ENCODE results near the gene ARF1. TPM values are rescaled to one million over a fixed set of nuclear protein-coding genes. Genes with fewer than 3 reads are reported as not detected.

The ARF1 gene
- polyA plus RNA-seq, 3 donors = 580 to 789 (median 603) TPM

DNA sequence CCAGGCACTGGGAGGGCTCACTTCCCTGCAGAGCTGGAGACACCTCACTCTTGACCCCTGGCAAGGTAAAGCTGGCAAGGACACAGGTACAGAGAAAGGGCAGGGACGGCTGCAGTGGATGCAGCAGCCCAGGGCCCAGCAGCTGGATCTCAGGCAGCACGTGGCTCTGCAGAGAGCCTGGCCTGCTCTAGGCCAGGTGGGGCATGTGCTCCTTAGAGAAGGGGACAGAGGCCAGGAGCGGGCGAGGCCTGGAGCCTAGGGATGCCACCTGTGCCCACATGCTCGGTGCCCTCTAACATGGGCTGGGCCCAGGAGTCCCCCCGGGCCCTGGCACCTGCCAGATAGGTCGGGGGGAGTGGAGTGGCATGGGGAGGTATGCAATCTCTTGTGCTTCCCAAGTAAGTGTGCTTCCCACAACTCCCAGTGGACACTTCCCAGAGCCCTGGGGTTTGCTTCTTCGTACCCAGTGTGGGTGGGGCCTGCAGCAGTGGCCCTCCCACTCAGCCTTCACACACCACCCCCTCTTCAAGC, 45.7 kb upstream of the ARF1 start:
- Mint-ChIP-seq H3K36me3 (no peaks in the 10 kb centered on the region), H3K4me1 (no peaks in the 10 kb centered on the region), H3K9me3 (peaks cover 0 to 7% (median 2%) of the 10 kb centered on the region in 7 donors), H3K27ac (no peak overlapping the region), H3K4me3 (no peak overlapping the region), H3K27me3 (ENCODE audit: low read depth in 3 of 3) (peaks cover 36 to 49% (median 42%) of the 10 kb centered on the region in 3 donors)
- Histone ChIP-seq H3K4me3 (replicated peaks in 1 of 3; ENCODE audit: low read depth in 2 of 3, low read length in 3 of 3) (no peak overlapping the region), H3K9ac (ENCODE audit: insufficient read depth, low read length, poor library complexity, severe bottlenecking) (no peak overlapping the region), H4K20me1 (ENCODE audit: insufficient read depth, low read length) (no peaks in the 10 kb centered on the region), H3K36me3 (replicated peaks in 1 of 2; ENCODE audit: control insufficient read depth in 1 of 2, insufficient read depth in 2 of 2, low read length in 2 of 2) (no peaks in the 10 kb centered on the region), H3K27ac (ENCODE audit: low read depth in 1 of 2, low read length in 2 of 2) (no peak overlapping the region), H3K9me3 (replicated peaks in 1 of 2; ENCODE audit: control insufficient read depth in 1 of 2, insufficient read depth in 1 of 2, low read length in 2 of 2) (peaks cover 0 to 7% of the 10 kb centered on the region in 2 donors), H3K4me2 (replicated peaks; ENCODE audit: extremely low read depth, low read length, poor library complexity, severe bottlenecking) (no peak overlapping the region), H2AFZ (ENCODE audit: insufficient read depth, low read depth, low read length, poor library complexity, severe bottlenecking) (no peak overlapping the region), H3K79me2 (ENCODE audit: insufficient read depth, low read length) (no peaks in the 10 kb centered on the region), H3K4me1 (ENCODE audit: control insufficient read depth in 1 of 2, insufficient read depth in 2 of 2, low read length in 2 of 2) (no peaks in the 10 kb centered on the region), H3K27me3 (ENCODE audit: control insufficient read depth in 2 of 2, insufficient read depth in 2 of 2, low read length in 2 of 2) (peaks cover 11 to 45% of the 10 kb centered on the region in 2 donors)
- intact Hi-C loops (cut with micrococcal nuclease) = no loop called here
- no peak for DNase-seq
- 100% methylated on average over 8 of the region's 8 CpGs for WGBS (ENCODE audit: insufficient coverage)
- TF ChIP-seq, protein P1, sequence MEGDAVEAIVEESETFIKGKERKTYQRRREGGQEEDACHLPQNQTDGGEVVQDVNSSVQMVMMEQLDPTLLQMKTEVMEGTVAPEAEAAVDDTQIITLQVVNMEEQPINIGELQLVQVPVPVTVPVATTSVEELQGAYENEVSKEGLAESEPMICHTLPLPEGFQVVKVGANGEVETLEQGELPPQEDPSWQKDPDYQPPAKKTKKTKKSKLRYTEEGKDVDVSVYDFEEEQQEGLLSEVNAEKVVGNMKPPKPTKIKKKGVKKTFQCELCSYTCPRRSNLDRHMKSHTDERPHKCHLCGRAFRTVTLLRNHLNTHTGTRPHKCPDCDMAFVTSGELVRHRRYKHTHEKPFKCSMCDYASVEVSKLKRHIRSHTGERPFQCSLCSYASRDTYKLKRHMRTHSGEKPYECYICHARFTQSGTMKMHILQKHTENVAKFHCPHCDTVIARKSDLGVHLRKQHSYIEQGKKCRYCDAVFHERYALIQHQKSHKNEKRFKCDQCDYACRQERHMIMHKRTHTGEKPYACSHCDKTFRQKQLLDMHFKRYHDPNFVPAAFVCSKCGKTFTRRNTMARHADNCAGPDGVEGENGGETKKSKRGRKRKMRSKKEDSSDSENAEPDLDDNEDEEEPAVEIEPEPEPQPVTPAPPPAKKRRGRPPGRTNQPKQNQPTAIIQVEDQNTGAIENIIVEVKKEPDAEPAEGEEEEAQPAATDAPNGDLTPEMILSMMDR (IDR thresholded peaks at IDR 0.05) = no peak

DNA sequence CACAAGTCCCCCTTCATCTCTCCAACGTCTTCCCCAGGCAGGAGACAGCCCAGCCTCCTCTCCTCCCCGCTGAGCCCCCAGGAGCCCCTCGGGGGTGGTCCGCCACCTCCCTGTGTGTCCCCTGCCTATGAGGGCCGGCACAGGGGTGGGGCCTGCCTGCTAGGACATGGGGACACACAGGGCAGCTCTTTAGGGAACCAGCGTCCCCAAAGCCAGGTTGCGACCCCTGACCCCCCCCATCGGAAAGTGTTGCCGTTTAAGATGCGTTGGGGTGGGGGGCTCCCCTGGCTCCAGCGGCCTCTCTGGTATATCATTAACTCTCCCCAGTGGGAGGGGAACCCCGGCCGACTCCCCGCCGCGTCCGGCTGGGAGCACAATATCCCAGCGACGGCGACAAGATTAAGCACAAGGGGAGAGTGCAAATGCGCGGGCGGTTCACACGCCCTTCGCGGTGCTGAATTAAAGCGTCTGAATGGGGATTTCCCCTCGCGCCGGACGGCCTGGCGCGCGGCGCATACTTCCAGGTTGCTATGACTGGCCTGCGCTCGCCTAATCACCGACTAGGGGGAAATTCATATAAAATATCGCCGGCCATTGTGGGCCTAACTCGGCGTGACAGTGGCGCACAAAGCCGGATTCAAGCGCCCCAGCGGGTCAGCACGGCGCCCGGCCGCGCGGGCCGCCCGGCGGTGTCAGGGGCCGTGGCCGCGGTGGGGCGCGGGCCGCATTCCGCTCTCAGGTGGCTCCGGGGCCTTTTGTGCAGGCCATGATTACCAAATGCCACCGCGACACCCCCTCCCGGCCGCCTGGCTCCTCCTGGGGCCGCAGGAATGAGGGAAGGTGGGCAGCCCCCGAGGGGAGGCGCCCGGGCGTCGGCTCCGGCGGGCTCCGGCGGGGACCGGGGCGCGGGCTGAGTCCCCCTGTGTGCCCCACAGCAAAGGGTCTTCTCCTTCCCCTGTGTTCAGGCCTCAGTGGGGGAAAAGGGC, 44.8 kb upstream of the ARF1 start:
- Mint-ChIP-seq H3K4me3 (peak overlapping the region in 1 of 2 donors; percentile 77), H3K27ac (no peak overlapping the region), H3K9me3 (peaks cover 0 to 7% (median 2%) of the 10 kb centered on the region in 7 donors), H3K36me3 (no peaks in the 10 kb centered on the region), H3K27me3 (ENCODE audit: low read depth in 3 of 3) (peaks cover 36 to 49% (median 42%) of the 10 kb centered on the region in 3 donors), H3K4me1 (no peaks in the 10 kb centered on the region)
- no peaks in the 10 kb centered on the region for H3K36me3 ChIP-seq (replicated peaks in 1 of 2; ENCODE audit: control insufficient read depth in 1 of 2, insufficient read depth in 2 of 2, low read length in 2 of 2)
- H3K27ac ChIP-seq (ENCODE audit: low read depth in 1 of 2, low read length in 2 of 2) = no peak overlapping the region
- TF ChIP-seq, protein P1 (IDR thresholded peaks at IDR 0.05) = no peak
- no peak overlapping the region for H3K9ac ChIP-seq (ENCODE audit: insufficient read depth, low read length, poor library complexity, severe bottlenecking)
- H3K79me2 ChIP-seq (ENCODE audit: insufficient read depth, low read length) = no peaks in the 10 kb centered on the region
- H3K9me3 ChIP-seq (replicated peaks in 1 of 2; ENCODE audit: control insufficient read depth in 1 of 2, insufficient read depth in 1 of 2, low read length in 2 of 2) = peaks cover 0 to 7% of the 10 kb centered on the region in 2 donors
- no peak overlapping the region for H3K4me2 ChIP-seq (replicated peaks; ENCODE audit: extremely low read depth, low read length, poor library complexity, severe bottlenecking)
- H2AFZ ChIP-seq (ENCODE audit: insufficient read depth, low read depth, low read length, poor library complexity, severe bottlenecking) = no peak overlapping the region
- intact Hi-C loops (cut with micrococcal nuclease) = no loop called here
- H3K4me1 ChIP-seq (ENCODE audit: control insufficient read depth in 1 of 2, insufficient read depth in 2 of 2, low read length in 2 of 2) = no peaks in the 10 kb centered on the region
- H4K20me1 ChIP-seq (ENCODE audit: insufficient read depth, low read length) = no peaks in the 10 kb centered on the region
- no peak overlapping the region for H3K4me3 ChIP-seq (replicated peaks in 1 of 3; ENCODE audit: low read depth in 2 of 3, low read length in 3 of 3)
- peaks cover 11 to 45% of the 10 kb centered on the region in 2 donors for H3K27me3 ChIP-seq (ENCODE audit: control insufficient read depth in 2 of 2, insufficient read depth in 2 of 2, low read length in 2 of 2)
- WGBS (ENCODE audit: insufficient coverage) = 3% methylated on average over 71 of the region's 80 CpGs
- DNase-seq = peak in 1 of 3 donors; percentile 15

Data from CD14-positive monocyte (primary cell).